ENCODE results near the gene BPIFB3.

The BPIFB3 gene

DNA sequence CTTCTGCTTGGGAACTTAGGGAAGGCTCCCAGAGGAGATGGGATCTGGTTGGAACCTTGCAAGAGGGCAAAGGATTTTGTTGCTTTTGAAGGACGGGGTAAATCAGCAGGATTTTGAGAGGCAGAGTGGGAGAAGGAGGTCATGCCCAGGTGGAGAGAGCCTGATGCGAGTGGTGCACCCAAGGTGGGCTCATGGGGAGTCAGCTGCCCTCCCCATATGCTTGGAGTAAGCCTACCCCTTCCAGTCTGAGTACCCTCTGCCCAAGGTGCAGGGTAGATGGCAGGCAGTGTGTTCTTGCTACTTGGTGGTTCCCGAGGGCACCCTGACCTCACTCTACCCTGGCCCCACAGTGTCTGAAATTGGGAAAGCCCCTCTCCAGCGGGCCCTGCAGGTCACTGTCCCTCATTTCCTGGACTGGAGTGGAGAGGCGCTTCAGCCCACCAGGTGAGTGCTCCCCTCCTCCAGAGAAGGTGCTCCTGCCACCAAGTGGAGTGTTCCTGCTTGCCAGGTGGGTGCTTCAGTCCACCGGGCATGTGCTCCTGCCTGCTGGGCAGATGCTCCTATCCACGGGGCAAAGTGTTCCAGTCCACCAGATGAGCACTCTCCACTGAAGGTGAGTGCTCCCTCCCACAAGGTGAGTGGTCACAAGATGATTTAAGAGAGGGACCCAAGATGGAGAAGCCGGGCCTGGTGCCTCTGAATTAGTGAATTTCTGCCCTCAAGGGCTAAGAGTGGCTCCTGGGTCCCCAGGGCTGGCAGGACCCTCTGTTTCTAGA, 42.8 kb upstream of the BPIFB3 start:
- Histone ChIP-seq H3K9ac (ENCODE audit: low read length) (no peak overlapping the region), H3K36me3 (ENCODE audit: control insufficient read depth, insufficient read depth, low read length) (no peaks in the 10 kb centered on the region), H3K4me3 (ENCODE audit: low read length) (no peak overlapping the region), H3K27me3 (ENCODE audit: control insufficient read depth, insufficient read depth, low read length) (no peaks in the 10 kb centered on the region), H3K27ac (ENCODE audit: low read depth, low read length) (no peak overlapping the region), H3K4me1 (ENCODE audit: control insufficient read depth, insufficient read depth, low read length) (no peaks in the 10 kb centered on the region)

DNA sequence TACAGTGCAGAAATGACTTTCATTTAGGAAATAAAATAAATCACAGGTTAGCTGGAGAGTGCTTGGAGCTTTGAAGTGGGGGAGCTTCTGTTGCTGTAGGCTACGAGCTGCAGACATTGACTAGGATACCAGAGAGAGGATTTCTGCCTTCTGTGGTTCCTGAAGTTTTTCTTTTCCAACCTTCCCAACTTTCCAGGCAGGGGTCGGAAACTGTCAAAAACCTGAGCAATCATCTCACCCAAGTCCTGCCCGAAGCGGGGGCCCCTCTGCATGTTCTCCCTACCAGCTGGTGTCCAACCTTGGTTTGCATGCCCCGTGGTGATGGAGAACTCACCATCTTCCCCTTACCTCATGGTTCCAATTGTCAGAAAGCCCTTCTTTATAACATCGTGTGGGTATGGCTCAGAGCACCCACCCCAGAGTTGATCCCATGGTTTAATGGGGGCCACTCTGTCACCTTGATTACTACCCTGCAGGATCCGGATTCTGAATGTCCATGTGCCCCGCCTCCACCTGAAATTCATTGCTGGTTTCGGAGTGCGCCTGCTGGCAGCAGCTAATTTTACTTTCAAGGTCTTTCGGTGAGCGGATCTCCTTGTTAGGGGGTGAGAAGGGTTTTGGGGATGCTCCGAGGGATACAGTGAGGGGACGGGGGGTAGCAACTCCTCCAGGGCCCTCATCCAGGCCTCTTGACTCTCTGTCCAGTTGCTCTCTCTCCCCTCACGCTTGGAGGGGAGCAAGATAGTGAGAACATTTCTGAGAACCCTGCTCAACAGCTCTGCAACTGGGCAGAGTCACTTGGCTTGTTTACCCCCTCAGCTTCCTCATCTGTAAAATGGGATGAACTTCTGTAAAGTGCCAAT, 41.1 kb upstream of the BPIFB3 start:
- Histone ChIP-seq H3K36me3 (ENCODE audit: control insufficient read depth, insufficient read depth, low read length) (no peaks in the 10 kb centered on the region), H3K27ac (ENCODE audit: low read depth, low read length) (no peak overlapping the region), H3K4me1 (ENCODE audit: control insufficient read depth, insufficient read depth, low read length) (no peaks in the 10 kb centered on the region), H3K4me3 (ENCODE audit: low read length) (no peak overlapping the region), H3K27me3 (ENCODE audit: control insufficient read depth, insufficient read depth, low read length) (peaks cover 2% of the 10 kb centered on the region), H3K9ac (ENCODE audit: low read length) (no peak overlapping the region)

DNA sequence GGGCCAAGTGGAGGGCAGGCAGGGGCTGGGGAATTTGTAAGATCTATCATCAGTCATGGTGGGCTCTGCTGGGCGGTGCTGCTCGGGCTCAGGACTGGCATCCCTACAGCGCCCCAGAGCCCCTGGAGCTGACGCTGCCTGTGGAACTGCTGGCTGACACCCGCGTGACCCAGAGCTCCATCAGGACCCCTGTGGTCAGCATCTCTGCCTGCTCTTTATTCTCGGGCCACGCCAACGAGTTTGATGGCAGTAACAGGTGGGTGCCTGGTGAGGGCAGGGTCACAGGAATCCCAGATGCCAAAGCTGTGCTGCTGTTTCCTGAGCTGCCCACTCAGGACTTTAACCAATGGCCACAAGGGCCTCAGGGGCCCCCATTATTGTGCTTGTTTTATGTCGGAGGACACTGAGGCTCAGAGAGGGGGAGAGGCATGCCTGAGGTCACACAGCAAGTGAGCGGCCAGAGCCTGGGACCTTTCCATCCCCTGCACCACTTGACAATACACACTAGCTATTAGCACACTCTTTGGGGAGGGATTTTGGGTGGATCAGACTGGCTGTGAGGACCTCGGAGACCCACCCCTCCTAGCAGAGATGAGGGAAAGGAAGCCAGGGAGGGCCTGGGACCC, 39.9 kb upstream of the BPIFB3 start:
- Histone ChIP-seq H3K4me3 (ENCODE audit: low read length) (no peak overlapping the region), H3K27ac (ENCODE audit: low read depth, low read length) (no peak overlapping the region), H3K27me3 (ENCODE audit: control insufficient read depth, insufficient read depth, low read length) (peaks cover 2% of the 10 kb centered on the region), H3K36me3 (ENCODE audit: control insufficient read depth, insufficient read depth, low read length) (no peaks in the 10 kb centered on the region), H3K9ac (ENCODE audit: low read length) (no peak overlapping the region), H3K4me1 (ENCODE audit: control insufficient read depth, insufficient read depth, low read length) (no peaks in the 10 kb centered on the region)

DNA sequence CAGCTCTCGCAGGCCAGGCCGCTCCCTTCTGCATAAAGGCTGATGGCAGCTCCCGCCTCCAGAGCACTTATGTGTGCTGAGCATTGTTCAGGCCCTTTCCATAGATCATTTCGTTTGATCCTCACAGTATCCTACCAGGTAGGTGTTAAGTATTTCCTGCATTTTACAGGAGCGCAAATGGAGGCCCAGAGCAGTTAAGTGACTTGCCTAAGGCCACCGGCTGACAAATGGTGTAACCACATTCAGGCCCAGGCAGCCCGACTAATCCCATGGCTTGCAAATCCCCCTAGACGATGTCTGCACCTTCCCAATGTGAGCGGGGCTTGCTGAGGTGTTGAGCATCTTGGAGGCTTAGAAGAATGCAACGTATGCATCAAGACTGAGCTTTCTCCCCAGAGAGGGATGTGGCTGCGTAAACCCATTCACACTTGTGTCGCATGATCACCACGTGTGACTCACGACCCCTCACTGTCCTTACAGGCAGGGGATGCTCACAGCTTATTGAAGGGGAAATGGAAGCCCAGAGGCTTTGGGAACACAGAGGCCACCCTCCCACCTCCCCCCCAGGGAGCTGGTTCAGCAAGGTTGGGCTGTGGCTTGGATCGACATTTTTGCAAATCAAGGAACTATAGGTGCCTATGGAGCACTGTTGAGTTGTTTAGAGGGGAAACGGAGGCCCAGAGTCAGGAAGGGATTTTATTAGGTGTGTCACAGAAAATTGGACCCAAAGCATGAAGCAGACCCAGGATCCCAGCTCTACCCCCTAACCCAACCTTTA, 39.2 kb upstream of the BPIFB3 start:
- no peaks in the 10 kb centered on the region for H3K36me3 ChIP-seq (ENCODE audit: control insufficient read depth, insufficient read depth, low read length)
- peaks cover 2% of the 10 kb centered on the region for H3K27me3 ChIP-seq (ENCODE audit: control insufficient read depth, insufficient read depth, low read length)
- no peak overlapping the region for H3K9ac ChIP-seq (ENCODE audit: low read length)
- no peak overlapping the region for H3K27ac ChIP-seq (ENCODE audit: low read depth, low read length)
- H3K4me3 ChIP-seq (ENCODE audit: low read length), result no peak overlapping the region
- no peaks in the 10 kb centered on the region for H3K4me1 ChIP-seq (ENCODE audit: control insufficient read depth, insufficient read depth, low read length)

DNA sequence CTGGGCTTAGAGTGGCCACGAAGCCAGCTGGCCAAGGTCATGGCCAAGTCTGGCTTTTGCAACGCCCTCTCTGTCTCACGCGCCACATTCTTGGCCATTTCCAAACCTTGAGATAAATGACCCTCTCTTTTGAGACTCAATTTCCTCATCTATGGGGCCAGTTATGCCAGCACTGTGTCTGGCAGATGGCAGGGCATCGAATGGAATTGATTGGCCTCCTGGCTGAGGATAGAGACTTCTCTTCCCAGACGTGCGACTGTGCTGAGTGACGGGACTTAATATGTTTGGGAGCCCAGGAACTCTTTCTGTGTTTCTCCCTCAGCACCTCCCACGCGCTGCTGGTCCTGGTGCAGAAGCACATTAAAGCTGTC, 38.6 kb upstream of the BPIFB3 start:
- Histone ChIP-seq H3K4me3 (ENCODE audit: low read length) (no peak overlapping the region), H3K9ac (ENCODE audit: low read length) (no peak overlapping the region), H3K4me1 (ENCODE audit: control insufficient read depth, insufficient read depth, low read length) (no peaks in the 10 kb centered on the region), H3K27ac (ENCODE audit: low read depth, low read length) (no peak overlapping the region), H3K36me3 (ENCODE audit: control insufficient read depth, insufficient read depth, low read length) (no peaks in the 10 kb centered on the region), H3K27me3 (ENCODE audit: control insufficient read depth, insufficient read depth, low read length) (peaks cover 2% of the 10 kb centered on the region)

DNA sequence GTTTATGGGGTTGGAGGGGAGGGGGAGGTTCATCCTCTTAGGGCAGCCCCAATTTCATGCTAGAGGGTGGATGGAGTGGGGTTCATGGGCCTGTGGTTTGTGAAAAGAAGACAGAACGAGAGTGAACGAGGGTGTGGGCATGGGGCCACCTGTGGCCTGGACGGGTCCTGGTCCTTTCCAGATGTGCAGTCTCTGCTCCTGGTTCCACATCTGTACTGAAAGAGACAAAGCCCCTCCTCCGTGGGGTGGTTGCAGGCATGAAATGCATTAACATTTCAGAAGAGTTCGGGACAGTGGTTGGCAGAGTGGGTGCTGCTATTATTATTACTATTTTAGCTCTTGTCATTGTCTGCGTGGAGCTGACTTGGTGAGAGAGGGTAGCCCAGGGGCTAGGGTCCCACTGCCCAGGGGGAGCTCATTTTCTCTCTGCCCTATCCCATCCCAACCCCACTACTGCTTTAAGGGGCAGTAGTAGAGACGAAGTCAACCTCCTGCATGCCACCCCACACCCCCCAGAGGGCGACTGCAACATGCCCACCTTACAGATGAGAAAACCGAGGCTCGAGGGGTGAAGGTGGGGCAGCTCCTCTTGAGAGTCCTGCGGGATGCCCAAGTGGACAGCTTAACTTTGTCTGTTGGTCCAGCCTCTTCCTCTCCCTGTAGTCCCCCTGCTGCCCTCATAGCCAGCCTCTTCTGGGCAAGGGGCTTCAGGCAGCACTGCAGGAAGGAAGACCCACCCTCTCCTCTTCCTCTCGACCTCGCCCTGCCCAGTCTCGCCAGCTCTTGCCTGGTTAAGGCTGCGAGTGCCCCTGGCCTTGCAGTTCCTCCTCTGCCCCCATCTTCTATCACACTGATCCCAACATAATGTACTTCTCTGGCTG, 37.8 kb upstream of the BPIFB3 start:
- H3K27me3 ChIP-seq (ENCODE audit: control insufficient read depth, insufficient read depth, low read length), result peaks cover 2% of the 10 kb centered on the region
- H3K4me1 ChIP-seq (ENCODE audit: control insufficient read depth, insufficient read depth, low read length), result no peaks in the 10 kb centered on the region

DNA sequence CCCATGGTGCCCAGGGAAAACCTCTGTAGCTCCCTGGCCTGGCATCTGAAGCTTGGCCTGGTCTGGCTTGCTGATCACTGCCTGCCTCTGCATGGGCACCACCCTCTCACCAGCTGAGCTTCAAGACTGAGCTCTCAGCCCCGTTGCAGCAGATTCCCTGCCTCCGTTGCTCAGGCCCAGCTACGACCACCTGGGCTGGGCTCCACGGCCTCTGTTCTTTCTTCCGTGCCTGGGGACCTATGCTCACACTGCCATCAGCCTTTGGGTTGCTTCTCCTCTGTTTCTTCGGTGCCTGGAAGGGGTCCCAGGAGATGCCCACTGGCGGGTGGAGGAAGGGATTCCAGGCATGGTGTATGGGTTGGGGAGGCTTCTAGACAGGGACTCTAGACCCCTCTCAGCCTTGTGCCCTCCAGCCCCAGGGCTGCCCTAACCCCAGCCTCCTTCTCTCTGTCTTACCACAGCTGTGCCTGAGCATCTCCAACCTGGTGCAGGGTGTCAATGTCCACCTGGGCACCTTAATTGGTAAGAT, 37.1 kb upstream of the BPIFB3 start:
- Histone ChIP-seq H3K4me3 (ENCODE audit: low read length) (no peak overlapping the region), H3K36me3 (ENCODE audit: control insufficient read depth, insufficient read depth, low read length) (no peaks in the 10 kb centered on the region), H3K27ac (ENCODE audit: low read depth, low read length) (no peak overlapping the region), H3K27me3 (ENCODE audit: control insufficient read depth, insufficient read depth, low read length) (peaks cover 2% of the 10 kb centered on the region), H3K4me1 (ENCODE audit: control insufficient read depth, insufficient read depth, low read length) (no peaks in the 10 kb centered on the region), H3K9ac (ENCODE audit: low read length) (no peak overlapping the region)

More for the DNA sequence above, 37.8 kb upstream of the BPIFB3 start:
- no peak overlapping the region for H3K9ac ChIP-seq (ENCODE audit: low read length)
- no peak overlapping the region for H3K4me3 ChIP-seq (ENCODE audit: low read length)
- H3K27ac ChIP-seq (ENCODE audit: low read depth, low read length), result no peak overlapping the region
- no peaks in the 10 kb centered on the region for H3K36me3 ChIP-seq (ENCODE audit: control insufficient read depth, insufficient read depth, low read length)

DNA sequence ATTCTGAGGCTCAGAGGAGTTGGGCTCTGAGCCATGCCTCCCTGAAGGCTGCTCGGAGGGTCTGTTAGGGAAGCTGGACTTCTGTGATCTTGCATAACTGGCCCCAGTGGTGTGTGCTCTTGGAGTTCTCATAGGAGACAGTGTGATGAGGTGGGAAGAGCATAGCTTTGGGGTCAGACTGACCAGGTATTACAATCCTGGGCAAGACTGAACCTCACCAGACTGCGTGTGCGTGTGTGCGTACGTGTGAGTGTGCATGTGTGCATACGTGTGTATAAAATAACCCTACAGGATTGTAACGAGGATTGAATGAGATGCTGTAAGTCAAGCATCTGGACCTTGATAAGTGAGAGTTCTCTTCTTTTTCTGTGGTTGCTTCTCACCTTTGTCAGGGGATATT, 36.2 kb upstream of the BPIFB3 start:
- peaks cover 2% of the 10 kb centered on the region for H3K27me3 ChIP-seq (ENCODE audit: control insufficient read depth, insufficient read depth, low read length)
- H3K9ac ChIP-seq (ENCODE audit: low read length), result no peak overlapping the region
- no peak overlapping the region for H3K4me3 ChIP-seq (ENCODE audit: low read length)
- H3K36me3 ChIP-seq (ENCODE audit: control insufficient read depth, insufficient read depth, low read length), result no peaks in the 10 kb centered on the region
- H3K4me1 ChIP-seq (ENCODE audit: control insufficient read depth, insufficient read depth, low read length), result no peaks in the 10 kb centered on the region
- no peak overlapping the region for H3K27ac ChIP-seq (ENCODE audit: low read depth, low read length)

DNA sequence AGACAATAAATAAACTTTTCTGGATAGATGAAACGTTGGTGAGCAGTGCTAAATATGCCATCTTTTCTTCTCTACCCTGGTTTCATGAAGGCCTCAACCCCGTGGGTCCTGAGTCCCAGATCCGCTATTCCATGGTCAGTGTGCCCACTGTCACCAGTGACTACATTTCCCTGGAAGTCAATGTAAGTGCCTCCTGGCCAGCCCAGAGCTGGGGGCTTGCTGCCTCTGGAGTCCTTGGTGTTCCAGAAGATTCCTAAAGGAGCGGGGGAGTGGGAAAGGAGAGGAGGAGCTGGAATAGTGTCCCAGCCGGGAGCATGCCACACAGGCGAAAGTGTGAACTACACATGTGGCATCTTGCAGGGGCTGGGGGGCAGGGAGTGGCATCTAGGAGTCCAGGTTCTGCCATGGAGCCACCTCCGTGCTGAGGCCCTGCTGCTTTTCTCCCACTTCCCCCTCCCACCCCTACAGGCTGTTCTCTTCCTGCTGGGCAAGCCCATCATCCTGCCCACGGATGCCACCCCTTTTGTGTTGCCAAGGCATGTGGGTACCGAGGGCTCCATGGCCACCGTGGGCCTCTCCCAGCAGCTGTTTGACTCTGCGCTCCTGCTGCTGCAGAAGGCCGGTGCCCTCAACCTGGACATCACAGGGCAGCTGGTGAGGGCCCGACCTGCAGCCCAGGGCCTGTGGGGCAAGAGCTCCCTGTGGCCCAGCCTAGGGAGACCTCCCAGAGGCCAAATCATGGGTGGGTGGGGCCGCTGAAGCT, 35.4 kb upstream of the BPIFB3 start:
- Histone ChIP-seq H3K27me3 (ENCODE audit: control insufficient read depth, insufficient read depth, low read length) (peaks cover 2% of the 10 kb centered on the region), H3K4me1 (ENCODE audit: control insufficient read depth, insufficient read depth, low read length) (no peaks in the 10 kb centered on the region), H3K36me3 (ENCODE audit: control insufficient read depth, insufficient read depth, low read length) (no peaks in the 10 kb centered on the region), H3K9ac (ENCODE audit: low read length) (no peak overlapping the region), H3K4me3 (ENCODE audit: low read length) (no peak overlapping the region), H3K27ac (ENCODE audit: low read depth, low read length) (no peak overlapping the region)

DNA sequence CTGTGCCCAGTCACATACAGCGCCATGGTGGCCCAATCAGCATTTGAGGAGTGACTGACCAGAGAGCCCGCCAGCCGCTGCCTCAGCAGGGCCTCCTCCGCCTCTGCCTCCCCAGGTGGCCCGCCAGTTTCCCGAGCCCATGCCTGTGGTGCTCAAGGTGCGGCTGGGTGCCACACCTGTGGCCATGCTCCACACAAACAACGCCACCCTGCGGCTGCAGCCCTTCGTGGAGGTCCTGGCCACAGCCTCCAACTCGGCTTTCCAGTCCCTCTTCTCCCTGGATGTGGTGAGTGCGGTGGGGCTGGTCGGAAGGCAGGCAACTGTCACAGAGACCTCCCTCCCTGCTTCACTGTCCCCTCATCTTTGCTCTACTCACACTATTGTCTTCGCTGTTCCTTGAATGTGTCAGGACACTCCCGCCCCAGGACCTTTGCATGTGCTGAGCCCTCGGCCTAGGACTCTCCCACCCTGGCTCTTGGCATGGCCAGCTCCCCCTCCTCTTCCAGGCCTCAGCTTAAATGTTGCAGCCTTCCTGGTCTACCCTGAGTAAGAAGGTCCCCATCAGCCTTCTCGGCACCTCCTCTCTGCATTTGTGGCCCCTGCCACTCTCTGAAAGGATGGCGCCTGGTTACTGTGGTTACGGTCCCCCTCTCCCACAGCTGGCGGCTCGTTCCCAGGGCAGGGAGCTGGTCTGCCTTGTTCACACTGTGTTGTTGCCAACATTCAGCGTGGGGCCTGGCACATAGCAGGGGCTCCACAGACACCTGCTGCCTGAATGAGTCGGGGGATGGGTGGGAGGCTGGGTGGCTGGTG, 34.0 kb upstream of the BPIFB3 start:
- Histone ChIP-seq H3K36me3 (ENCODE audit: control insufficient read depth, insufficient read depth, low read length) (no peaks in the 10 kb centered on the region), H3K27me3 (ENCODE audit: control insufficient read depth, insufficient read depth, low read length) (peaks cover 2% of the 10 kb centered on the region), H3K4me3 (ENCODE audit: low read length) (no peak overlapping the region), H3K4me1 (ENCODE audit: control insufficient read depth, insufficient read depth, low read length) (no peaks in the 10 kb centered on the region), H3K27ac (ENCODE audit: low read depth, low read length) (no peak overlapping the region), H3K9ac (ENCODE audit: low read length) (no peak overlapping the region)

All from rectal smooth muscle tissue (tissue), 1 donor.